H4 (cell line): ENCODE data around the gene EOGT. TPM values are rescaled to one million over a fixed set of nuclear protein-coding genes. Genes with fewer than 3 reads are reported as not detected.

ENCODE experiments used
- DNase-seq: peaks from one replicate; pipeline ENCODE4 v3.0.0-alpha.2; 2015; ENCODE audit warnings: low spot score
- total RNA-seq: library from RNA; depleted of rRNA; stranded (reverse); fragments of >200 nt; shearing (Covaris generic); gene quantifications from 2 replicates; pipeline ENCODE4 v1.2.3, GENCODE V29; 2014; rRNA removed

EOGT gene
- total RNA-seq, 1 experiment from 2014 or later = 11.5 TPM

GRCh38 chr3:68963376-68963775 lies 50.1 kb downstream of the EOGT start:
- DNase-seq = no peak

GRCh38 chr3:68958932-68959331 lies 54.6 kb downstream of the EOGT start:
- no peak for DNase-seq

- no peak for DNase-seq
Observed at GRCh38 chr3:68957895-68958294, 55.6 kb downstream of the EOGT start.

GRCh38 chr3:68953816-68954444 lies 59.6 kb downstream of the EOGT start:
- DNase-seq = no peak

GRCh38 chr3:68945225-68945624 lies 68.3 kb downstream of the EOGT start:
- no peak for DNase-seq

GRCh38 chr3:68943753-68944500 lies 69.6 kb downstream of the EOGT start:
- no peak for DNase-seq

- DNase-seq = no peak
Observed at GRCh38 chr3:68941055-68941454, 72.4 kb downstream of the EOGT start.

- no peak for DNase-seq
Observed at GRCh38 chr3:68936856-68937255, 76.6 kb downstream of the EOGT start.

- DNase-seq = no peak
Observed at GRCh38 chr3:68935778-68936177, 77.7 kb downstream of the EOGT start.

- DNase-seq = no peak
Observed at GRCh38 chr3:68931406-68932149, 81.9 kb downstream of the EOGT start.

Other genes with a start within 250 kb of the EOGT start
- gene TAFA4, start 81.1 kb downstream of the EOGT start, total RNA-seq = not detected in 2 replicates
- gene TMF1, start 38.6 kb upstream of the EOGT start, total RNA-seq = 4.6 and 8.6 TPM in 2 replicates
- gene UBA3, start 66.7 kb upstream of the EOGT start, total RNA-seq = 35.3 and 57.5 TPM in 2 replicates
- 34.3 and 66.8 TPM in 2 replicates for gene ARL6IP5, start 71.3 kb upstream of the EOGT start, total RNA-seq
- not detected in 2 replicates for gene LMOD3, start 108.9 kb upstream of the EOGT start, total RNA-seq